Measurements from ENCODE around the gene GARIN5B. TPM values are rescaled to one million over a fixed set of nuclear protein-coding genes. Genes with fewer than 3 reads are reported as not detected.

The GARIN5B gene
- total RNA-seq, 1 experiment from 2014 or later: not detected

- TF ChIP-seq EZH2 (IDR thresholded peaks at IDR 0.05; ENCODE audit: borderline replicate concordance, low read depth, low read length, poor library complexity, severe bottlenecking) (no peak), CTCF (conservative IDR thresholded peaks at IDR 0.05; ENCODE audit: low read depth, low read length) (no peak)
- CTCF ChIA-PET: no interaction called here
- H3K4me3 ChIP-seq (ENCODE audit: low read depth, low read length, poor library complexity, severe bottlenecking): no peak overlapping the region
- intact Hi-C loops (cut with micrococcal nuclease; ENCODE audit: unreplicated experiment): no loop called here
- H3K27ac ChIP-seq (ENCODE audit: low read depth, low read length, poor library complexity, severe bottlenecking): no peak overlapping the region
- no TSS peak for BruUV-seq (replicated peaks)
- peaks cover 15% of the 10 kb centered on the region for H3K36me3 ChIP-seq (ENCODE audit: insufficient read depth, low read length, poor library complexity, severe bottlenecking)
- no peak for DNase-seq (ENCODE audit: low spot score)
- H3K27me3 ChIP-seq (replicated peaks; ENCODE audit: insufficient read depth, low read depth, low read length, poor library complexity): no peaks in the 10 kb centered on the region
- no peaks in the 10 kb centered on the region for H3K9me3 ChIP-seq (ENCODE audit: low read depth, low read length, poor library complexity, severe bottlenecking)
- POLR2A ChIA-PET (ENCODE audit: low non-redundant PET): no interaction called here
- H3K4me1 ChIP-seq (ENCODE audit: insufficient read depth, low read length, poor library complexity, severe bottlenecking): peaks cover 7% of the 10 kb centered on the region
These were observed 17.0 kb downstream of the GARIN5B start for GRCh38 chr19:55345818-55346724.

GRCh38 chr19:55345101-55345817, 17.8 kb downstream of the GARIN5B start:
- TF ChIP-seq CTCF (conservative IDR thresholded peaks at IDR 0.05; ENCODE audit: low read depth, low read length): no peak
- TF ChIP-seq EZH2 (IDR thresholded peaks at IDR 0.05; ENCODE audit: borderline replicate concordance, low read depth, low read length, poor library complexity, severe bottlenecking): no peak

GRCh38 chr19:55344444-55344843, 18.6 kb downstream of the GARIN5B start:
- intact Hi-C loops (cut with micrococcal nuclease; ENCODE audit: unreplicated experiment): no loop called here
- ChIA-PET CTCF (no interaction called here), POLR2A (ENCODE audit: low non-redundant PET) (no interaction called here)
- peaks cover 15% of the 10 kb centered on the region for H3K36me3 ChIP-seq (ENCODE audit: insufficient read depth, low read length, poor library complexity, severe bottlenecking)
- TF ChIP-seq CTCF (conservative IDR thresholded peaks at IDR 0.05; ENCODE audit: low read depth, low read length): no peak
- no peak for TF ChIP-seq EZH2 (IDR thresholded peaks at IDR 0.05; ENCODE audit: borderline replicate concordance, low read depth, low read length, poor library complexity, severe bottlenecking)
- no peaks in the 10 kb centered on the region for H3K9me3 ChIP-seq (ENCODE audit: low read depth, low read length, poor library complexity, severe bottlenecking)
- H3K4me3 ChIP-seq (ENCODE audit: low read depth, low read length, poor library complexity, severe bottlenecking): no peak overlapping the region
- peaks cover 7% of the 10 kb centered on the region for H3K4me1 ChIP-seq (ENCODE audit: insufficient read depth, low read length, poor library complexity, severe bottlenecking)
- DNase-seq (ENCODE audit: low spot score): no peak
- H3K27ac ChIP-seq (ENCODE audit: low read depth, low read length, poor library complexity, severe bottlenecking): no peak overlapping the region
- no TSS peak for BruUV-seq (replicated peaks)
- H3K27me3 ChIP-seq (replicated peaks; ENCODE audit: insufficient read depth, low read depth, low read length, poor library complexity): no peaks in the 10 kb centered on the region

More at GRCh38 chr19:55345101-55345817, 17.8 kb downstream of the GARIN5B start:
- POLR2A ChIA-PET (ENCODE audit: low non-redundant PET): no interaction called here
- H3K27ac ChIP-seq (ENCODE audit: low read depth, low read length, poor library complexity, severe bottlenecking): no peak overlapping the region
- H3K9me3 ChIP-seq (ENCODE audit: low read depth, low read length, poor library complexity, severe bottlenecking): no peaks in the 10 kb centered on the region
- H3K4me3 ChIP-seq (ENCODE audit: low read depth, low read length, poor library complexity, severe bottlenecking): no peak overlapping the region
- H3K36me3 ChIP-seq (ENCODE audit: insufficient read depth, low read length, poor library complexity, severe bottlenecking): peaks cover 15% of the 10 kb centered on the region
- intact Hi-C loops (cut with micrococcal nuclease; ENCODE audit: unreplicated experiment): no loop called here
- no peak for DNase-seq (ENCODE audit: low spot score)
- no TSS peak for BruUV-seq (replicated peaks)
- CTCF ChIA-PET: no interaction called here
- H3K27me3 ChIP-seq (replicated peaks; ENCODE audit: insufficient read depth, low read depth, low read length, poor library complexity): no peaks in the 10 kb centered on the region
- peaks cover 7% of the 10 kb centered on the region for H3K4me1 ChIP-seq (ENCODE audit: insufficient read depth, low read length, poor library complexity, severe bottlenecking)
